ENCODE data around the gene ISCU.

Gene ISCU

GRCh38 chr12:108592033-108592909 is 29.9 kb downstream of the ISCU start:
- Histone ChIP-seq H3K4me1 (ENCODE audit: insufficient read depth, low read length) (peaks cover 8% of the 10 kb centered on the region), H3K9me3 (ENCODE audit: low read length) (no peaks in the 10 kb centered on the region), H3K4me3 (ENCODE audit: low read length) (no peak overlapping the region), H3K36me3 (ENCODE audit: insufficient read depth, low read length) (no peaks in the 10 kb centered on the region), H3K27me3 (ENCODE audit: insufficient read depth, low read length) (no peaks in the 10 kb centered on the region), H2AFZ (ENCODE audit: low read depth, low read length) (no peak overlapping the region)

DNA sequence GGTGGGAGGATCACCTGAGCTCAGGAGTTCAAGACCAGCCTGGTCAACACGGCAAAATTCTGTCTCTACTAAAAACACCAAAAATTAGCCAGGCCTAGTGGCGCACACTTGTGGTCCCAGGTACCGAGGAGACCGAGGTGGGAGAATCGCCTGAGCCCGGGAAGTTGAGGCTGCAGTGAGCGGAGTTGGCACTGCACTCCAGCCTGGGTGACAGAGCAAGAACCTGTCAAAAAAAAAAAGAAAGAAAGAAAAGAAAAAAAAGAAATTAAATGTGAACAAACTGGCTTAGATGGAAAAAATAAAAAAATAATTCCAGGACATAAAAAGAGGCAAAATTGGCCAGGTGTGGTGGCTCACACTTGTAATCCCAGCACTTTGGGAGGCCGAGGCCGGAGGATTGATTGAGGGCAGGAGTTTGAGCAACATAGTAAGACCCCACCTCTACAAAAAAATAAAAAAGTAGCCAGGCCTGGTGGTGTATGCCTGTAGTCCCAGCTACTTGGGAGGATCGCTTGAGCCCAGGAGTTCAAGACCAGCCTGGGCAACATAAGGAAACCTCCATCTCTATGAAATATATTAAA is 32.0 kb downstream of the ISCU start:
- no peaks in the 10 kb centered on the region for H3K36me3 ChIP-seq (ENCODE audit: insufficient read depth, low read length)
- H2AFZ ChIP-seq (ENCODE audit: low read depth, low read length) = no peak overlapping the region
- H3K27me3 ChIP-seq (ENCODE audit: insufficient read depth, low read length) = no peaks in the 10 kb centered on the region
- peaks cover 12% of the 10 kb centered on the region for H3K4me1 ChIP-seq (ENCODE audit: insufficient read depth, low read length)
- H3K4me3 ChIP-seq (ENCODE audit: low read length) = no peak overlapping the region
- H3K9me3 ChIP-seq (ENCODE audit: low read length) = no peaks in the 10 kb centered on the region

DNA sequence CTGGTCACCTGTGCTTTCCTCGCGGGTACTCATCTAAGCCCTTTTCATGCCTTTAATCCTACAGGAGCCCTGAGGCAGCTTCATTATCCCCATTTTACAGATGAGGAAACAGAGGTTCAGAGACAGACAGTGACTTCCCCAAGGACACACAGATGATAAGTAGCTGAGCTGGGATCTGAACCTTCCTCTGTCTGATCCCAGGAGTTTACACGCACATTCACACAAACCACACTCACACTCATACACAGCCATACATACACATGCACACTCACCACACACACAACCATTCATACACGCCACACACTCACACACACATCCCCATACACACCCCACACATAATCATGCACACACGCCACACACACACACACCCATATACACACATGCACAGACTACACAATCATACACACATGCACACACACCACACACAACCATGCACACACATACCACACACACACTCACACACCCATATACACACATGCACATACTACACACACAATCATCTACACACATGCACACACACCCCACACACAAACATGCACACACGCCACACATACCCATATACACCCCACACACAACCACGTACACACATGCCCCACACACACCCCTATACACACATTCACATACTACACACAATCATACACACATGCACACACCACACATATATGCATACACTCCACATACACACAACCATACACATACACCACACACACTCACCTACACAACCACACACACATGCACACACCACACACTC is 32.7 kb downstream of the ISCU start:
- no peak overlapping the region for H2AFZ ChIP-seq (ENCODE audit: low read depth, low read length)
- no peak overlapping the region for H3K4me3 ChIP-seq (ENCODE audit: low read length)
- peaks cover 11% of the 10 kb centered on the region for H3K4me1 ChIP-seq (ENCODE audit: insufficient read depth, low read length)
- H3K9me3 ChIP-seq (ENCODE audit: low read length) = no peaks in the 10 kb centered on the region
- no peaks in the 10 kb centered on the region for H3K36me3 ChIP-seq (ENCODE audit: insufficient read depth, low read length)
- H3K27me3 ChIP-seq (ENCODE audit: insufficient read depth, low read length) = no peaks in the 10 kb centered on the region

DNA sequence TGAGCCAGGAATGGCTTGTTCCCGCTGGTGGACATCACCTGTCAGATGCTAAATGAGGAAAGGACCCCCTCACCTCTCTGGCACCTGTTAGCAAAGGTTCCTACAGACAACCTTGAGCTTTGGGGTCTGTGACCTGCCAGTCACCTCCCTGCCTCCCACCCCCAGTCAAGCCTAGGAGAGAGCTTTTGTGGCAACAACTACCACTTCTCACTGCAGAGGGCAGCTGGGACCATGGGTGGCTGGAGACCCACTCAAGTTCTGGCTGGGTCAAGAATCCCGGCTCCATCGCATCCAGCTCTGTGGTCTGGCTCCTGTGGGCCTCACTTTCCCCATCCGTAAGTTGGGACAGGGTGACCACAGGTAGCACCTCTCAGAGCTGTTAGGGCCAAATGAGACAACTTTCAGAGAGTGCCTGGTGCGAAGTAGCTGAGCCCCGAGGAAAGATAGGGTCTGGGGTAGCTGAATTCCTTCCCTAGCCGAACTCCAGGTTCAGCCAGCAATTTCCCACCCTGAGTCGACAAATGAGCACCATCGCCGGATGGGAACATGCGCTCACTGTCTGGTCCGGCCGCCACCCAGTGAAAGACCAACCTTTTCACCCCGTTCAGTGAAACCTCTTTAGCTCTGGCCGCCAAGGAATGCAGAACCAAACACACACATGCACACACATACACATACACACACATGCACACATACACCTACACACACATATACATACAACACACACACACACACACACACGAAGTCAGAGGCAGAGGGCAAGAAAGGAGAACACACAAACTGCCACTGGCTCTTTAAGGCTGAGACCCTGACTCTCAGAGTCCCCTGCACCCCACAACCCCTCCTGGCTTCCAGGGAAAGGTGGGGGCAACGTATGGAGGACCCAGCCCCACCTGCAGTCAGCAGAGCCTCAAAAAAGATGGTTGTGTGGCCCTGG is 33.6 kb downstream of the ISCU start:
- Histone ChIP-seq H3K36me3 (ENCODE audit: insufficient read depth, low read length) (no peaks in the 10 kb centered on the region), H3K4me3 (ENCODE audit: low read length) (no peak overlapping the region)

GRCh38 chr12:108596854-108597558 is 34.6 kb downstream of the ISCU start:
- Histone ChIP-seq H3K9me3 (ENCODE audit: low read length) (no peaks in the 10 kb centered on the region), H2AFZ (ENCODE audit: low read depth, low read length) (no peak overlapping the region), H3K36me3 (ENCODE audit: insufficient read depth, low read length) (no peaks in the 10 kb centered on the region), H3K27me3 (ENCODE audit: insufficient read depth, low read length) (no peaks in the 10 kb centered on the region), H3K4me3 (ENCODE audit: low read length) (no peak overlapping the region), H3K4me1 (ENCODE audit: insufficient read depth, low read length) (peaks cover 15% of the 10 kb centered on the region)

More for the DNA sequence above, 33.6 kb downstream of the ISCU start:
- peaks cover 11% of the 10 kb centered on the region for H3K4me1 ChIP-seq (ENCODE audit: insufficient read depth, low read length)
- H2AFZ ChIP-seq (ENCODE audit: low read depth, low read length) = no peak overlapping the region
- no peaks in the 10 kb centered on the region for H3K27me3 ChIP-seq (ENCODE audit: insufficient read depth, low read length)
- H3K9me3 ChIP-seq (ENCODE audit: low read length) = no peaks in the 10 kb centered on the region

GRCh38 chr12:108597559-108598471 is 35.4 kb downstream of the ISCU start, which contains the start of gene TMEM119:
Gene TMEM119, minus strand, starts transcription at chr12:108598084. Its CDS starts 5,701 bp downstream, at chr12:108592383.
- no peaks in the 10 kb centered on the region for H3K9me3 ChIP-seq (ENCODE audit: low read length)
- H2AFZ ChIP-seq (ENCODE audit: low read depth, low read length) = no peak within 1 kb of the TSS
- peaks cover 15% of the 10 kb centered on the region for H3K4me1 ChIP-seq (ENCODE audit: insufficient read depth, low read length)
- H3K4me3 ChIP-seq (ENCODE audit: low read length) = no peak within 1 kb of the TSS
- H3K36me3 ChIP-seq (ENCODE audit: insufficient read depth, low read length) = no peaks in the 10 kb centered on the region
- H3K27me3 ChIP-seq (ENCODE audit: insufficient read depth, low read length) = no peaks in the 10 kb centered on the region

GRCh38 chr12:108598553-108599250 is 36.3 kb downstream of the ISCU start:
- H3K4me1 ChIP-seq (ENCODE audit: insufficient read depth, low read length) = peaks cover 15% of the 10 kb centered on the region
- H3K27me3 ChIP-seq (ENCODE audit: insufficient read depth, low read length) = no peaks in the 10 kb centered on the region

DNA sequence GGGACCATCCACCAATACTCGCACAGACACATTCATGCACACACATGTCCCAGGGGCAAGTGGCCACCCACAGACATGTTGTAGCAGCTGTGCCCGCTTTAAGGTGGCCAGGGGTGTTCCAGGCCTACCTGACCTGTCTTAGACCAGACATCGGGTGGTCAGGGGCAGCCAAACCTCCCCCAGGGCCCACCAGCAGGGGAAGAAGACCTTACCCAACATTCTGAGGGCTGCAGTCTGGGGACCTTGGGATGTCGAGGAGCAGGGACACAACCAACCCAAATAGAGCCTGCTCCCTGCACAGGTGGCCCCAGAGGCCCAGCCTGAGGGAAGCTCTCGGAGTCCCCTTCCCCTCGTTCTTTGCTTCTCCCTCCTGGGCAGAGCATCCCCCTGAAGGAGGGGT is 37.1 kb downstream of the ISCU start:
- Histone ChIP-seq H3K27me3 (ENCODE audit: insufficient read depth, low read length) (no peaks in the 10 kb centered on the region), H3K4me3 (ENCODE audit: low read length) (no peak overlapping the region), H3K9me3 (ENCODE audit: low read length) (no peaks in the 10 kb centered on the region), H2AFZ (ENCODE audit: low read depth, low read length) (no peak overlapping the region), H3K36me3 (ENCODE audit: insufficient read depth, low read length) (no peaks in the 10 kb centered on the region), H3K4me1 (ENCODE audit: insufficient read depth, low read length) (peaks cover 15% of the 10 kb centered on the region)

More at GRCh38 chr12:108598553-108599250, 36.3 kb downstream of the ISCU start:
- no peaks in the 10 kb centered on the region for H3K36me3 ChIP-seq (ENCODE audit: insufficient read depth, low read length)
- H3K4me3 ChIP-seq (ENCODE audit: low read length) = no peak overlapping the region
- H3K9me3 ChIP-seq (ENCODE audit: low read length) = no peaks in the 10 kb centered on the region
- no peak overlapping the region for H2AFZ ChIP-seq (ENCODE audit: low read depth, low read length)

- H3K4me1 ChIP-seq (ENCODE audit: insufficient read depth, low read length) = peaks cover 15% of the 10 kb centered on the region
- no peaks in the 10 kb centered on the region for H3K9me3 ChIP-seq (ENCODE audit: low read length)
- no peaks in the 10 kb centered on the region for H3K36me3 ChIP-seq (ENCODE audit: insufficient read depth, low read length)
- no peak overlapping the region for H2AFZ ChIP-seq (ENCODE audit: low read depth, low read length)
- H3K27me3 ChIP-seq (ENCODE audit: insufficient read depth, low read length) = no peaks in the 10 kb centered on the region
- no peak overlapping the region for H3K4me3 ChIP-seq (ENCODE audit: low read length)
Measured at GRCh38 chr12:108599948-108600701, 37.7 kb downstream of the ISCU start.

- no peak overlapping the region for H2AFZ ChIP-seq (ENCODE audit: low read depth, low read length)
- no peaks in the 10 kb centered on the region for H3K36me3 ChIP-seq (ENCODE audit: insufficient read depth, low read length)
- H3K9me3 ChIP-seq (ENCODE audit: low read length) = no peaks in the 10 kb centered on the region
- H3K4me3 ChIP-seq (ENCODE audit: low read length) = no peak overlapping the region
- no peaks in the 10 kb centered on the region for H3K27me3 ChIP-seq (ENCODE audit: insufficient read depth, low read length)
- peaks cover 15% of the 10 kb centered on the region for H3K4me1 ChIP-seq (ENCODE audit: insufficient read depth, low read length)
Measured at GRCh38 chr12:108600702-108601007, 38.3 kb downstream of the ISCU start.
